A549 (cell line): ENCODE data around the gene GNB1L. TPM values are rescaled to one million over a fixed set of nuclear protein-coding genes. Genes with fewer than 3 reads are reported as not detected.

Experiments
- ATAC-seq, 2 experiments: fragments of 200-7000 bp in 1 of 2; fragments of >200 bp in 1 of 2; cut with Nextera tagmentation in 1 of 2; cut with Tn5 transposase in 1 of 2; 3 replicates each; pipeline versions ENCODE4 v1.8.0 to v1.9.1; 2018 to 2020; ENCODE audit warnings: mild to moderate bottlenecking in 1 of 2, moderate library complexity in 1 of 2
- CTCF ChIA-PET: fragments of 300-600 bp; sonication (Branson Sonifier 250); formaldehyde crosslinking; extraction: SDS; loops from one replicate; lab custom pipeline; 2021; ENCODE audit warnings: antibody characterized with exemption, inconsistent platforms; lab: Yijun Ruan, JAX
- POLR2A ChIA-PET: fragments of 350-600 bp; formaldehyde crosslinking; extraction: SDS; loops from one replicate; lab custom pipeline; 2021; ENCODE audit warnings: antibody characterized with exemption, inconsistent platforms; lab: Yijun Ruan, JAX
- DNase-seq, 2 experiments: peaks; one replicate each; pipeline versions ENCODE4 v3.0.0 to v3.0.0-alpha.2; 2011 to 2016; ENCODE audit warnings: low read depth in 1 of 2, low spot score in 1 of 2
- FAIRE-seq: peaks from 2 replicates; lab custom pipeline; 2011; peaks lifted over from hg19 to GRCh38; lab: Jason Lieb, UNC
- H3K27ac ChIP-seq, 2 experiments: fragments of >200 bp; sonication (Bioruptor Twin); formaldehyde crosslinking; 3 replicates each; pipeline ENCODE4 v1.5.1; 2016 to 2017
- H3K4me1 ChIP-seq: fragments of >200 bp; sonication (Bioruptor Twin); formaldehyde crosslinking; 3 replicates; pipeline ENCODE4 v1.6.1; 2016
- H3K4me2 ChIP-seq: fragments of >200 bp; sonication (Bioruptor Twin); formaldehyde crosslinking; 3 replicates; pipeline ENCODE4 v1.6.1; 2016
- H3K4me3 ChIP-seq: fragments of >200 bp; sonication (Bioruptor Twin); formaldehyde crosslinking; 3 replicates; pipeline ENCODE4 v1.5.1; 2016
- H3K9me3 ChIP-seq: fragments of >200 bp; sonication (Bioruptor Twin); formaldehyde crosslinking; 3 replicates; pipeline ENCODE4 v1.6.1; 2016
- CBX8 ChIP-seq: fragments of 200-600 bp; sonication (generic); IDR thresholded peaks from 2 replicates; pipeline ENCODE4 v1.6.1; 2016
- CHD2 ChIP-seq: fragments of 150-350 bp; IDR thresholded peaks from 2 replicates; pipeline ENCODE4 v1.6.1; 2014; ENCODE audit warnings: low read length; ENCODE audit not compliant: partially characterized antibody
- CHD4 ChIP-seq: fragments of 200-600 bp; sonication (generic); IDR thresholded peaks from 2 replicates; pipeline ENCODE4 v1.6.1; 2016; ENCODE audit warnings: antibody characterized with exemption, mild to moderate bottlenecking, borderline replicate concordance
- E2F6 ChIP-seq: IDR thresholded peaks from 2 replicates; pipeline ENCODE4 v1.6.1; 2012; ENCODE audit warnings: low read depth, borderline replicate concordance
- EHF ChIP-seq: fragments of 250-450 bp; sonication (Bioruptor Pico); IDR thresholded peaks from 2 replicates; pipeline ENCODE4 v1.5.0; 2020; ENCODE audit warnings: mild to moderate bottlenecking
- EP300 ChIP-seq, 2 experiments: fragments of >200 bp; sonication (Bioruptor Twin); formaldehyde crosslinking; IDR thresholded peaks; 2 replicates in 1 of 2; 3 replicates in 1 of 2; pipeline ENCODE4 v1.6.1; 2016 to 2017
- ESRRA ChIP-seq: fragments of 150-350 bp; IDR thresholded peaks from 2 replicates; pipeline ENCODE4 v1.6.1; 2014; ENCODE audit warnings: mild to moderate bottlenecking, low read length, borderline replicate concordance
- FOSL2 ChIP-seq, 2 experiments: fragments of 450-650 bp in 1 of 2; fragments of >200 bp in 1 of 2; sonication (Bioruptor Twin) in 1 of 2; formaldehyde crosslinking; IDR thresholded peaks; 2 replicates each; pipeline versions ENCODE4 v1.5.0 to v1.6.1; 2016 to 2020; ENCODE audit warnings: mild to moderate bottlenecking in 1 of 2, moderate library complexity in 1 of 2
- GATA3 ChIP-seq: IDR thresholded peaks from 2 replicates; pipeline ENCODE4 v1.6.1; 2012; ENCODE audit warnings: borderline replicate concordance
- HEYL ChIP-seq: fragments of 250-450 bp; sonication (Bioruptor Pico); IDR thresholded peaks from 2 replicates; pipeline ENCODE4 v1.8.0; 2021; ENCODE audit warnings: mild to moderate bottlenecking, moderate library complexity
- HOXB13 ChIP-seq: fragments of 250-450 bp; sonication (Bioruptor Pico); IDR thresholded peaks from 2 replicates; pipeline ENCODE4 v1.5.0; 2020; ENCODE audit warnings: low read depth, mild to moderate bottlenecking, moderate library complexity
- HOXB5 ChIP-seq: fragments of 250-450 bp; sonication (Bioruptor Pico); IDR thresholded peaks from 2 replicates; pipeline ENCODE4 v1.5.0; 2020; ENCODE audit warnings: mild to moderate bottlenecking, moderate library complexity
- JUNB ChIP-seq: fragments of >200 bp; sonication (Bioruptor Twin); formaldehyde crosslinking; IDR thresholded peaks from 2 replicates; pipeline ENCODE4 v1.6.1; 2016
- MAFK ChIP-seq: fragments of 450-650 bp; IDR thresholded peaks from 2 replicates; pipeline ENCODE4 v1.6.1; 2014; ENCODE audit not compliant: partially characterized antibody
- MAZ ChIP-seq: fragments of 150-350 bp; IDR thresholded peaks from 2 replicates; pipeline ENCODE4 v1.6.1; 2014; ENCODE audit warnings: antibody characterized with exemption, low read depth, low read length, borderline replicate concordance
- MYC ChIP-seq: IDR thresholded peaks from 2 replicates; pipeline ENCODE4 v1.6.1; 2012; ENCODE audit warnings: mild to moderate bottlenecking, inconsistent platforms, low read length, improper control_type of control experiment, borderline replicate concordance
- NFE2L2 ChIP-seq: fragments of 150-350 bp; conservative IDR thresholded peaks from 2 replicates; pipeline ENCODE4 v1.6.1; 2014; ENCODE audit warnings: low read length
- NPAS2 ChIP-seq: fragments of 250-450 bp; sonication (Bioruptor Pico); IDR thresholded peaks from 2 replicates; pipeline ENCODE4 v1.8.0; 2022; ENCODE audit warnings: mild to moderate bottlenecking, moderate library complexity, borderline replicate concordance
- PHF8 ChIP-seq: fragments of 200-600 bp; sonication (generic); IDR thresholded peaks from 2 replicates; pipeline ENCODE4 v1.6.1; 2016; ENCODE audit warnings: low read depth, mild to moderate bottlenecking, antibody characterized with exemption, moderate library complexity, borderline replicate concordance
- RARB ChIP-seq: fragments of 250-450 bp; sonication (Bioruptor Pico); IDR thresholded peaks from 2 replicates; pipeline ENCODE4 v1.8.0; 2021; ENCODE audit warnings: mild to moderate bottlenecking, moderate library complexity
- RCOR1 ChIP-seq: fragments of 150-350 bp; IDR thresholded peaks from 2 replicates; pipeline ENCODE4 v1.6.1; 2014; ENCODE audit warnings: antibody characterized with exemption, low read length, low read depth
- SREBF2 ChIP-seq: fragments of 450-650 bp; IDR thresholded peaks from 2 replicates; pipeline ENCODE4 v1.6.1; 2014; ENCODE audit warnings: mild to moderate bottlenecking, moderate library complexity
- TFCP2L1 ChIP-seq: fragments of 250-450 bp; sonication (Bioruptor Pico); IDR thresholded peaks from 2 replicates; pipeline ENCODE4 v1.5.0; 2021; ENCODE audit warnings: mild to moderate bottlenecking
- USF2 ChIP-seq: fragments of 450-650 bp; IDR thresholded peaks from 2 replicates; pipeline ENCODE4 v1.6.1; 2014; ENCODE audit warnings: antibody characterized with exemption
- ZFP36 ChIP-seq: fragments of 450-650 bp; IDR thresholded peaks from 2 replicates; pipeline ENCODE4 v1.6.1; 2014; ENCODE audit warnings: borderline replicate concordance; ENCODE audit not compliant: partially characterized antibody
- WGBS: methylation state at CpG from one replicate; pipeline ENCODE4 v1.1.6; 2017; ENCODE audit errors: missing lambda C conversion rate; 5-methylcytosine and 5-hydroxymethylcytosine counted together
- polyA plus RNA-seq, 4 experiments: library from polyadenylated mRNA; depleted of rRNA in 3 of 4; stranded (reverse); fragments of >200 nt; fragmentation: RNase III in 1 of 4; extraction: RNeasy Plus Mini Kit Qiagen cat#74134 plus additional on column Dnase treatment in 1 of 4; gene quantifications; 2 replicates in 3 of 4; 3 replicates in 1 of 4; pipeline ENCODE4 v1.2.3, GENCODE V29; 2011 to 2017
- TF ChIP-seq, protein P1 (sequence below): fragments of 150-350 bp; IDR thresholded peaks from 2 replicates; pipeline ENCODE4 v1.6.1; 2014; ENCODE audit warnings: low read depth, mild to moderate bottlenecking, low read length
- TF ChIP-seq, protein P2 (sequence below): fragments of 250-450 bp; sonication (Bioruptor Pico); IDR thresholded peaks from 2 replicates; pipeline ENCODE4 v1.5.0; 2020; ENCODE audit warnings: low read depth, mild to moderate bottlenecking, moderate library complexity
- TF ChIP-seq, protein P3 (sequence below): fragments of >200 bp; sonication (Bioruptor Twin); formaldehyde crosslinking; IDR thresholded peaks from 3 replicates; pipeline ENCODE4 v1.6.1; 2016
- TF ChIP-seq, protein P4 (sequence below): IDR thresholded peaks from 2 replicates; pipeline ENCODE4 v1.6.1; 2012

The GNB1L gene
- polyA plus RNA-seq, 2 of the 4 experiments (the other 2 are of a cell fraction): 1.8 to 10.3 TPM

GRCh38 chr22:19754701-19755144 is 100.0 kb downstream of the GNB1L start:
- FAIRE-seq (no peak), ATAC-seq (no peak), DNase-seq (no peak)
- H3K4me1 ChIP-seq: peaks cover 23% of the 10 kb centered on the region
- CTCF ChIA-PET: interaction anchor here (1.1 to 6.2 kb wide), 3 partner anchors 24 to 157 kb away, joined by 3 to 62 read pairs (median 44); no protein-coding TSS in a partner anchor
- WGBS: 79% methylated on average over 11 of the region's 14 CpGs
- no peak overlapping the region for H3K27ac ChIP-seq
- H3K4me3 ChIP-seq: no peak overlapping the region
- TF ChIP-seq FOSL2 (IDR thresholded peaks at IDR 0.05): no peak
- no peak for TF ChIP-seq FOSL2 (CRISPR knock-in tag; IDR thresholded peaks at IDR 0.05)
- TF ChIP-seq ESRRA: no peak
- TF ChIP-seq, protein P1, sequence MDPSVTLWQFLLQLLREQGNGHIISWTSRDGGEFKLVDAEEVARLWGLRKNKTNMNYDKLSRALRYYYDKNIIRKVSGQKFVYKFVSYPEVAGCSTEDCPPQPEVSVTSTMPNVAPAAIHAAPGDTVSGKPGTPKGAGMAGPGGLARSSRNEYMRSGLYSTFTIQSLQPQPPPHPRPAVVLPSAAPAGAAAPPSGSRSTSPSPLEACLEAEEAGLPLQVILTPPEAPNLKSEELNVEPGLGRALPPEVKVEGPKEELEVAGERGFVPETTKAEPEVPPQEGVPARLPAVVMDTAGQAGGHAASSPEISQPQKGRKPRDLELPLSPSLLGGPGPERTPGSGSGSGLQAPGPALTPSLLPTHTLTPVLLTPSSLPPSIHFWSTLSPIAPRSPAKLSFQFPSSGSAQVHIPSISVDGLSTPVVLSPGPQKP: no peak
- no peak for TF ChIP-seq CHD2
- no peak for TF ChIP-seq EHF (CRISPR knock-in tag)
- no peak for TF ChIP-seq PHF8
- TF ChIP-seq SREBF2: no peak
- TF ChIP-seq ZFP36: no peak
- no peak for TF ChIP-seq CBX8
- TF ChIP-seq, protein P2, sequence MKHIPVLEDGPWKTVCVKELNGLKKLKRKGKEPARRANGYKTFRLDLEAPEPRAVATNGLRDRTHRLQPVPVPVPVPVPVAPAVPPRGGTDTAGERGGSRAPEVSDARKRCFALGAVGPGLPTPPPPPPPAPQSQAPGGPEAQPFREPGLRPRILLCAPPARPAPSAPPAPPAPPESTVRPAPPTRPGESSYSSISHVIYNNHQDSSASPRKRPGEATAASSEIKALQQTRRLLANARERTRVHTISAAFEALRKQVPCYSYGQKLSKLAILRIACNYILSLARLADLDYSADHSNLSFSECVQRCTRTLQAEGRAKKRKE: no peak
- TF ChIP-seq MAZ: no peak
- no peak for TF ChIP-seq CHD4
- TF ChIP-seq HOXB13 (CRISPR knock-in tag): no peak
- no peak for TF ChIP-seq USF2
- no peak for TF ChIP-seq HOXB5 (CRISPR knock-in tag)
- TF ChIP-seq TFCP2L1 (CRISPR knock-in tag): no peak
- POLR2A ChIA-PET: no interaction called here
- H3K4me2 ChIP-seq: no peak overlapping the region
- no peaks in the 10 kb centered on the region for H3K9me3 ChIP-seq

- H3K27ac ChIP-seq: no peak overlapping the region
- 82% methylated on average over 9 of the region's 14 CpGs for WGBS
- no peaks in the 10 kb centered on the region for H3K9me3 ChIP-seq
- no peak overlapping the region for H3K4me3 ChIP-seq
- DNase-seq (no peak), FAIRE-seq (no peak), ATAC-seq (no peak)
- TF ChIP-seq HEYL (CRISPR knock-in tag): no peak
- no peak for TF ChIP-seq CHD2
- no peak for TF ChIP-seq JUNB
- no peak for TF ChIP-seq MAFK
- no peak for TF ChIP-seq HOXB13 (CRISPR knock-in tag)
- no peak for TF ChIP-seq E2F6
- TF ChIP-seq MAZ: no peak
- no peak for TF ChIP-seq GATA3
- TF ChIP-seq MYC: no peak
- TF ChIP-seq RCOR1: no peak
- no peak for TF ChIP-seq NPAS2 (CRISPR knock-in tag)
- TF ChIP-seq SREBF2: no peak
- TF ChIP-seq, protein P3, sequence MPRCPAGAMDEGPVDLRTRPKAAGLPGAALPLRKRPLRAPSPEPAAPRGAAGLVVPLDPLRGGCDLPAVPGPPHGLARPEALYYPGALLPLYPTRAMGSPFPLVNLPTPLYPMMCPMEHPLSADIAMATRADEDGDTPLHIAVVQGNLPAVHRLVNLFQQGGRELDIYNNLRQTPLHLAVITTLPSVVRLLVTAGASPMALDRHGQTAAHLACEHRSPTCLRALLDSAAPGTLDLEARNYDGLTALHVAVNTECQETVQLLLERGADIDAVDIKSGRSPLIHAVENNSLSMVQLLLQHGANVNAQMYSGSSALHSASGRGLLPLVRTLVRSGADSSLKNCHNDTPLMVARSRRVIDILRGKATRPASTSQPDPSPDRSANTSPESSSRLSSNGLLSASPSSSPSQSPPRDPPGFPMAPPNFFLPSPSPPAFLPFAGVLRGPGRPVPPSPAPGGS: no peak
- TF ChIP-seq, protein P4, sequence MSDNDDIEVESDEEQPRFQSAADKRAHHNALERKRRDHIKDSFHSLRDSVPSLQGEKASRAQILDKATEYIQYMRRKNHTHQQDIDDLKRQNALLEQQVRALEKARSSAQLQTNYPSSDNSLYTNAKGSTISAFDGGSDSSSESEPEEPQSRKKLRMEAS: no peak
- TF ChIP-seq, protein P2: no peak
- TF ChIP-seq NFE2L2: no peak
- no peak for TF ChIP-seq RARB (CRISPR knock-in tag)
- TF ChIP-seq EP300 (IDR thresholded peaks at IDR 0.05): no peak
- TF ChIP-seq, protein P1: no peak
- H3K4me1 ChIP-seq: peaks cover 23% of the 10 kb centered on the region
- H3K4me2 ChIP-seq: no peak overlapping the region
- CTCF ChIA-PET: interaction anchor here (0.8 to 6.2 kb wide), 4 partner anchors 23 to 194 kb away, joined by 3 to 62 read pairs (median 24); no protein-coding TSS in a partner anchor
- POLR2A ChIA-PET: no interaction called here
Measured at GRCh38 chr22:19753996-19754700, 100.5 kb downstream of the GNB1L start.
